Panc1 (cell line): Measurements from ENCODE around the gene TYW3. TPM values are rescaled to one million over a fixed set of nuclear protein-coding genes. Genes with fewer than 3 reads are reported as not detected.
"Not testable (repeated sequence)": the region's sequence is repeated elsewhere in the genome, so short reads cannot be mapped to it uniquely, and the experiment has no call there.

ENCODE experiments used
- ATAC-seq: fragments of 200-7000 bp; cut with Tn5 transposase; 2 replicates; pipeline ENCODE4 v1.9.1; 2020; ENCODE audit warnings: mild to moderate bottlenecking, moderate library complexity
- BruUV-seq: library from RNA; stranded (reverse); fragments of 400-500 nt; replicated peaks from 2 replicates; lab custom pipeline; 2021; lab: Mats Ljungman, UMichigan
- CTCF ChIA-PET: fragments of 300-600 bp; sonication (Branson Sonifier 250); formaldehyde crosslinking; loops from one replicate; lab custom pipeline; 2022; ENCODE audit warnings: antibody characterized with exemption; lab: Charles Lee
- POLR2A ChIA-PET: fragments of 300-600 bp; sonication (Branson Sonifier 250); formaldehyde crosslinking; loops from one replicate; lab custom pipeline; 2022; ENCODE audit warnings: antibody characterized with exemption; lab: Charles Lee
- DNase-seq: peaks from one replicate; pipeline ENCODE4 v3.0.0-alpha.2; 2010; ENCODE audit warnings: low read depth, low spot score
- H3K27ac ChIP-seq: 2 replicates; pipeline ENCODE4 v1.5.1; 2011; ENCODE audit warnings: mild to moderate bottlenecking, low read length, inconsistent platforms
- H3K27me3 ChIP-seq: fragments of 200-500 bp; sonication (Bioruptor generic); 2 replicates; pipeline ENCODE4 v1.6.0; 2014; ENCODE audit warnings: low read length, inconsistent platforms; ENCODE audit not compliant: control insufficient read depth, insufficient read depth
- H3K36me3 ChIP-seq: fragments of 200-500 bp; sonication (Bioruptor generic); 2 replicates; pipeline ENCODE4 v1.5.1; 2014; ENCODE audit warnings: inconsistent platforms, mild to moderate bottlenecking, low read length, moderate library complexity; ENCODE audit not compliant: control insufficient read depth, insufficient read depth
- H3K4me1 ChIP-seq: 2 replicates; pipeline ENCODE4 v1.5.1; 2011; ENCODE audit warnings: inconsistent platforms, mild to moderate bottlenecking, low read length, moderate library complexity; ENCODE audit not compliant: control insufficient read depth, insufficient read depth
- H3K4me3 ChIP-seq, 2 experiments: 2 replicates each; pipeline ENCODE4 v1.5.1; 2011 to 2012; ENCODE audit warnings: low read depth in 2 of 2, low read length in 2 of 2, mild to moderate bottlenecking in 2 of 2, inconsistent platforms in 1 of 2, moderate library complexity in 1 of 2
- H3K9me3 ChIP-seq: fragments of 200-500 bp; sonication (Bioruptor generic); 2 replicates; pipeline ENCODE4 v1.5.1; 2014; ENCODE audit warnings: low read depth, mild to moderate bottlenecking, inconsistent platforms, low read length, moderate library complexity; ENCODE audit not compliant: control insufficient read depth, insufficient read depth
- POLR2AphosphoS5 ChIP-seq: IDR thresholded peaks from 2 replicates; pipeline ENCODE4 v1.6.1; 2012; ENCODE audit warnings: mild to moderate bottlenecking, low read depth, low read length, moderate library complexity
- SIN3A ChIP-seq: IDR thresholded peaks from 2 replicates; pipeline ENCODE4 v1.6.1; 2012; ENCODE audit warnings: low read depth, mild to moderate bottlenecking, low read length, moderate library complexity, borderline replicate concordance; ENCODE audit not compliant: insufficient read depth
- TCF7L2 ChIP-seq: IDR thresholded peaks from 2 replicates; pipeline ENCODE4 v1.6.1; 2011; ENCODE audit warnings: mild to moderate bottlenecking, low read depth, low read length, inconsistent platforms
- in situ Hi-C: cut with HindIII; loops from 2 replicates; pipeline ENCODE4 v1.10.0; 2016; ENCODE audit warnings: low sequenced_read_pairs, low pct_unique_long_range_greater_than_20kb
- intact Hi-C: fragments of 100-400 bp; cut with micrococcal nuclease; formaldehyde crosslinking; loops from one replicate; pipeline ENCODE4 v1.10.0; 2022; ENCODE audit not compliant: unreplicated experiment
- total RNA-seq: library from RNA; stranded (reverse); gene quantifications from one replicate; pipeline ENCODE4 v1.2.1, GENCODE V29; 2021; ENCODE audit not compliant: unreplicated experiment
- TF ChIP-seq, protein P1 (sequence below): fragments of 450-650 bp; IDR thresholded peaks from 2 replicates; pipeline ENCODE4 v1.5.1; 2017; ENCODE audit warnings: mild to moderate bottlenecking
- TF ChIP-seq, protein P2 (sequence below), 2 experiments: IDR thresholded peaks; 2 replicates each; pipeline ENCODE4 v1.6.1; 2011 to 2012; ENCODE audit warnings: low read depth in 2 of 2, control low read depth in 1 of 2, low read length in 1 of 2, mild to moderate bottlenecking in 1 of 2, moderate library complexity in 1 of 2; ENCODE audit not compliant: insufficient read depth in 1 of 2

TYW3 gene
- total RNA-seq, 1 experiment from 2014 or later, result 20.0 TPM

DNA sequence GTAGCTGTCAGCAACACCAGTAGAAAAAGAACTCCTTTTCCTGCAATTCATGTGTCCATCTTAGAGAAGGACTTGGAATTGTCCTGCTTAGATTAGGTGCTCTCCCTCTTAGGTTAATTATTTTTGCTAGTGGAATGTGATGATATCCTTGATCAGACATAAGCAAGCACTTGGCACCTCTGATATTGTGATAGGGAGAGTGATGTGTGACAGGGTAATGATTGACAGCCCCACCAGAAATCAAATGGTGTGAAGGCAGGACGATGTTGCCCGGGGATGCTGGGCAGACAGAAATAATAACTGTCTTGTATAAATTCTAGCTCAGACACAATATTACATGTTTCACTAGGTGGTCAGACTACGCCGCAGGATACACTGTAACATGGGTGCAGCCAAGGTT is 4.4 kb downstream of the TYW3 start:
- no TSS peak for BruUV-seq
- POLR2A ChIA-PET, result no interaction called here

DNA sequence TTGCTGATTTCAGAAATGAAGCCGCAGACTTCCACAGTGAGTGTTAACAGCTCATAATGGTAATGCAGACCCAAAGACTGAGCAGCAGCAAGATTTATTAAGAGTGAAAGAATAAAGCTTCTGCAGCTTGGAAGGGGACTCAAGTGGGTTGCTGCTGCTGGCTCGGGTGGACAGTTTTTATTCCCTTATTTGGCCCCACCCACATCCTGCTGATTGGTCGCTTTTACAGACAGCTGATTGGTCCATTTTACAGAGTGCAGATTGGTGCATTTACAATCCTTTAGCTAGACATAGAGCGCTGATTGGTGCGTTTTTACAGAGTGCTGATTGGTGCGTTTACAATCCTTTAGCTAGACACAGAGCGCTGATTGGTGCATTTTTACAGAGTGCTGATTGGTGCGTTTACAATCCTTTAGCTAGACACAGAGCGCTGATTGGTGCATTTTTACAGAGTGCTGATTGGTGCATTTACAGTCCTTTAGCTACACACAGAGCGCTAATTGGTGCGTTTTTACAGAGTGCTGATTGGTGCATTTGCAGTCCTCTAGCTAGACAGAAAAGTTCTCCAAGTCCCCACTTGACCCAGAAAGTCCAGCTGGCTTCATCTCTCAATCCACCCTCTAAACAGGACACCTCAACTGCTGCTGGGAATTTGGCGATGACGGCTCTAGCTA is 7.5 kb downstream of the TYW3 start:
- in situ Hi-C loops, H3K4me1 ChIP-seq, POLR2A ChIA-PET, H3K27me3 ChIP-seq, ATAC-seq, H3K27ac ChIP-seq, CTCF ChIA-PET, intact Hi-C loops, BruUV-seq, H3K9me3 ChIP-seq, H3K4me3 ChIP-seq, DNase-seq: not testable (repeated sequence)
- peaks cover 12% of the 10 kb centered on the region; the same call in 1 of the 2 replicates for H3K36me3 ChIP-seq

More for the DNA sequence above, 4.4 kb downstream of the TYW3 start:
- Histone ChIP-seq H3K4me1 (peaks cover 8% of the 10 kb centered on the region), H3K27ac (no peak overlapping the region), H3K9me3 (no peaks in the 10 kb centered on the region), H3K36me3 (peaks cover 13% of the 10 kb centered on the region; the same call in 1 of the 2 replicates), H3K4me3 (no peak overlapping the region), H3K27me3 (no peaks in the 10 kb centered on the region)
- intact Hi-C loops, result no loop called here
- DNase-seq, result no peak
- in situ Hi-C loops, result no loop called here
- CTCF ChIA-PET, result no interaction called here
- ATAC-seq, result no peak
- no peak for TF ChIP-seq SIN3A

DNA sequence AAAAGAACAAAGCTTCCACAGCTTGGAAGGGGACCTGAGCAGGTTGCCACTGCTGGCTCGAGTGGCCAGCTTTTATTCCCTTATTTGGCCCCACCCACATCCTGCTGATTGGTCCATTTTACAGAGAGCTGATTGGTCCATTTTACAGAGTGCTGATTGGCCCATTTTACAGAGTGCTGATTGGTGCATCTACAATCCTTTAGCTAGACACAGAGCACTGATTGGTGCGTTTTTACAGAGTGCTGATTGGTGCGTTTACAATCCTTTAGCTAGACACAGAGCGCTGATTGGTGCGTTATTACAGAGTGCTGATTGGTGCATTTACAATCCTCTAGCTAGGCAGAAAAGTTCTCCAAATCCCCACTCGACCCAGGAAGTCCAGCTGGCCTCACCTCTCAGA is 12.3 kb downstream of the TYW3 start:
- H3K4me3 ChIP-seq, BruUV-seq, H3K27me3 ChIP-seq, intact Hi-C loops, H3K9me3 ChIP-seq, H3K36me3 ChIP-seq, in situ Hi-C loops, DNase-seq, H3K4me1 ChIP-seq, POLR2A ChIA-PET, ATAC-seq, CTCF ChIA-PET, H3K27ac ChIP-seq: not testable (repeated sequence)

DNA sequence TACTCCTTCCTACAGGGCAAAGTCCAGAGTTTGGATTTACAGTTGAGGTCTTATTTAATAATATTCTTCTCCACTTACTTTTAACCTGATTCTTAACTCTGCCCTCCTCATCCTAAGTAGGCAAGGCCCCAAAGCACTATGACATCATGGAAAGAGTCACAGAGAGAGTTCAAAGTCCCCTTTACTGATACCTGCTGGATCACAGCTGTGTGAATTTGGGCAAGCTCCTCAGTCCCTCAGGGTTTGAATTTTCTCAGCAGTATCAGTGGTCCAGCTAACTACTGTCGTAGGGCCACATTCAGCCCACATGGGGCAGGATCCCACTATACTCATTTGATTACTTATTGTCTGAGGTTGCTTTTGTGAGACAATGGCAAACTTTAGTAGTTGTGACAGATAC is 16.0 kb downstream of the TYW3 start:
- CTCF ChIA-PET, result no interaction called here
- TF ChIP-seq, protein P1, sequence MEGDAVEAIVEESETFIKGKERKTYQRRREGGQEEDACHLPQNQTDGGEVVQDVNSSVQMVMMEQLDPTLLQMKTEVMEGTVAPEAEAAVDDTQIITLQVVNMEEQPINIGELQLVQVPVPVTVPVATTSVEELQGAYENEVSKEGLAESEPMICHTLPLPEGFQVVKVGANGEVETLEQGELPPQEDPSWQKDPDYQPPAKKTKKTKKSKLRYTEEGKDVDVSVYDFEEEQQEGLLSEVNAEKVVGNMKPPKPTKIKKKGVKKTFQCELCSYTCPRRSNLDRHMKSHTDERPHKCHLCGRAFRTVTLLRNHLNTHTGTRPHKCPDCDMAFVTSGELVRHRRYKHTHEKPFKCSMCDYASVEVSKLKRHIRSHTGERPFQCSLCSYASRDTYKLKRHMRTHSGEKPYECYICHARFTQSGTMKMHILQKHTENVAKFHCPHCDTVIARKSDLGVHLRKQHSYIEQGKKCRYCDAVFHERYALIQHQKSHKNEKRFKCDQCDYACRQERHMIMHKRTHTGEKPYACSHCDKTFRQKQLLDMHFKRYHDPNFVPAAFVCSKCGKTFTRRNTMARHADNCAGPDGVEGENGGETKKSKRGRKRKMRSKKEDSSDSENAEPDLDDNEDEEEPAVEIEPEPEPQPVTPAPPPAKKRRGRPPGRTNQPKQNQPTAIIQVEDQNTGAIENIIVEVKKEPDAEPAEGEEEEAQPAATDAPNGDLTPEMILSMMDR, result no peak
- TF ChIP-seq POLR2AphosphoS5 (no peak), SIN3A (no peak), TCF7L2 (no peak)
- TF ChIP-seq, protein P2, sequence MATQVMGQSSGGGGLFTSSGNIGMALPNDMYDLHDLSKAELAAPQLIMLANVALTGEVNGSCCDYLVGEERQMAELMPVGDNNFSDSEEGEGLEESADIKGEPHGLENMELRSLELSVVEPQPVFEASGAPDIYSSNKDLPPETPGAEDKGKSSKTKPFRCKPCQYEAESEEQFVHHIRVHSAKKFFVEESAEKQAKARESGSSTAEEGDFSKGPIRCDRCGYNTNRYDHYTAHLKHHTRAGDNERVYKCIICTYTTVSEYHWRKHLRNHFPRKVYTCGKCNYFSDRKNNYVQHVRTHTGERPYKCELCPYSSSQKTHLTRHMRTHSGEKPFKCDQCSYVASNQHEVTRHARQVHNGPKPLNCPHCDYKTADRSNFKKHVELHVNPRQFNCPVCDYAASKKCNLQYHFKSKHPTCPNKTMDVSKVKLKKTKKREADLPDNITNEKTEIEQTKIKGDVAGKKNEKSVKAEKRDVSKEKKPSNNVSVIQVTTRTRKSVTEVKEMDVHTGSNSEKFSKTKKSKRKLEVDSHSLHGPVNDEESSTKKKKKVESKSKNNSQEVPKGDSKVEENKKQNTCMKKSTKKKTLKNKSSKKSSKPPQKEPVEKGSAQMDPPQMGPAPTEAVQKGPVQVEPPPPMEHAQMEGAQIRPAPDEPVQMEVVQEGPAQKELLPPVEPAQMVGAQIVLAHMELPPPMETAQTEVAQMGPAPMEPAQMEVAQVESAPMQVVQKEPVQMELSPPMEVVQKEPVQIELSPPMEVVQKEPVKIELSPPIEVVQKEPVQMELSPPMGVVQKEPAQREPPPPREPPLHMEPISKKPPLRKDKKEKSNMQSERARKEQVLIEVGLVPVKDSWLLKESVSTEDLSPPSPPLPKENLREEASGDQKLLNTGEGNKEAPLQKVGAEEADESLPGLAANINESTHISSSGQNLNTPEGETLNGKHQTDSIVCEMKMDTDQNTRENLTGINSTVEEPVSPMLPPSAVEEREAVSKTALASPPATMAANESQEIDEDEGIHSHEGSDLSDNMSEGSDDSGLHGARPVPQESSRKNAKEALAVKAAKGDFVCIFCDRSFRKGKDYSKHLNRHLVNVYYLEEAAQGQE (IDR thresholded peaks at IDR 0.05; ENCODE audit: insufficient read depth in 1 of 2, low read depth in 2 of 2, low read length in 1 of 2), result no peak
- H3K4me1 ChIP-seq, result peaks cover 3% of the 10 kb centered on the region; the same call in 1 of the 2 replicates
- peaks cover 6% of the 10 kb centered on the region for H3K36me3 ChIP-seq
- no TSS peak for BruUV-seq
- POLR2A ChIA-PET, result no interaction called here
- no peaks in the 10 kb centered on the region for H3K9me3 ChIP-seq
- H3K4me3 ChIP-seq, result no peak overlapping the region
- ATAC-seq (no peak), DNase-seq (no peak)
- no peaks in the 10 kb centered on the region for H3K27me3 ChIP-seq
- in situ Hi-C loops (no loop called here), intact Hi-C loops (no loop called here)
- H3K27ac ChIP-seq, result no peak overlapping the region
